ENCODE data around the gene PIAS4. TPM values are rescaled to one million over a fixed set of nuclear protein-coding genes. Genes with fewer than 3 reads are reported as not detected.

The PIAS4 gene
- total RNA-seq = 26.7 and 31.5 TPM in 2 replicates

DNA sequence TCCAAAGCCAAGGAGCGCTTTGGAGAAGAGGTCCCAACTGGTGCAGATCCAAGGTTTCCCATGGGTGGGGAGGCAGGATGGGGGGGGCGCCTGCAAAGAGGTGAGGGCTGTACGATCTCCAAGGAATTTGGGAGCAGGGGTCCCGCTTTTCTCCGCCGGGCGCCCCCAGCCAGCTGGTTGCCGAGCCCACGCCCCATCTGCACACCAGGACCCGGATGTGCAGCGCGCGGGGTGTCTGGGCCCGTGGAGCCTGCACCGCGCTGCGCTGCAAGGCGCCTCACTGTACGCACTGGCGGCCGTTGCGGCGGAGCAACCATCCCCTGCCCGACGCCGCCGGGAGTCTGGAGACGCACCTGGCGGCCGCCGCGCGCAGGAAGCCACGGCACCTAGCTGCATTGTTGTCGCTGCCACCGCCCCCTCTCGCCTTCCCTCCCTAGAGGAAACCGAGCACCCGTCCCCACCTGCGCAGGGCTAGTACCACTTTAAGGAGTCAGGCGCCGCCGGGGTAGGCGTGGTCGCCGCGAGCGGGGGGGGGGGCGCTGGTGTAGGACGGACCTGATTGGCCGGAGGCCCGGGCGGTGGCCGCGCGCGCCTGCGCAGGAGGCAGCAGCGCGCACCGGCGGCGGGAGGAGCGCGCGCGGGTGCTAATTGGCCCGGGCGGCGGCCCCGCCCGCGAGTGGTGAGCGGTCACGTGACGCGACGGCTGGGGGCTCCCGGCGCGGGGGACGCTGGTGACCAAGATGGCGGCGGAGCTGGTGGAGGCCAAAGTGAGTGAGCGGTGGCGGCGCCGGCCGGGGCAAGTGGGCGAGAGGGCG lies at the start of gene PIAS4:
Gene PIAS4 (plus strand): TSS at position 716 of the 815 bp plus-strand sequence. CDS start 25 bp downstream, at position 741.
- no peak for TF ChIP-seq CTCF (conservative IDR thresholded peaks at IDR 0.05; ENCODE audit: low read depth, low read length)

DNA sequence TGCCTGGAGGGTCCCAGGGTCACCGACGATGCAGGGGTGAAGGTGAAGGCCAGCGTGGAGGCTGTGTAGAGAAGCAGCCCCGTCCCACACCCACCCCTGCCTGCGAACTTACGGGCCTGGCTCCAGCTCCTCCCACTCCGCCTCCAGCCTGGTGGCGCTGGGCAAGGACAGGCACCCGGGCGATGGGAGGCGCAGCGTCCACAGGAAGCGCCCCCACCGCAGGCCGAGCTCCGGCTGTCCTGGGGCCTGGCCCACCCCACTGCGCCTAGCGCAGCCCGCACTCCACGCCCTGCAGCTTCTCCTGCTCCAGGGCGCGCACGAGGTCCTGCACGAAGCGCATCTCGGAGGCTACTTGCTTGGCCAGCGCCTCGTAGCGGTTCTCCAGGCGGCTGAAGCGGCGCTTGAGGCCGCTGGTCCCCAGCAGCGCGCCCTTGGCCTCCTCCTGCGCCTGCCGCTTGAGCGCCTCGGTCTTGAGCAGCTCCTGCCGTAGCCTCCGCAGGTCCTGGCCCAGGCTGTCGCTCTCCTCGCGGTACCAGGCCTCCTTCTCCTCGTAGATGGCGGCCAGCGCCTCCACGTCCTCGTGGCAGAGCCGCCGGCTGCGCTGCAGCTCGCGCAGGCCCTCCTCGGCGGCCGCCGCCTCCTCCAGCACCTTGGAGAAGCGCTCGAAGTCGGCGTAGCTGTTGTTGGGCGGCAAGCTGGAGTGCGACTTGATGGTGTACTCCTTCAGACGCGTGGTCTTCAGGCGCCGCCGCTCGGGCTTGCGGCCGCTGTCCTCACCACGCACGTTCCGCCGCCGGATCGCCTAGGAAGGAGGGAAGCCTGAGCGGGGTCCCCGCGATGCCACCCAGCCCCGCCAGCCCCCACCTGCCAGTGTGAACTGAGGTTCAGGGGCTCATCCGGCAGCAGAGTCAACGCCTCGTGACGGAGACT lies 48.4 kb upstream of the PIAS4 start:
- no peak for DNase-seq (ENCODE audit: low read depth)

More for the DNA sequence above, at the start of gene PIAS4:
- H3K4me3 ChIP-seq (ENCODE audit: low read depth, low read length) = peak within 1 kb of the TSS; percentile 82
- DNase-seq (ENCODE audit: low read depth) = no peak

GRCh38 chr19:3959766-3960131 lies 47.8 kb upstream of the PIAS4 start:
- DNase-seq (ENCODE audit: low read depth) = no peak
- TF ChIP-seq CTCF (conservative IDR thresholded peaks at IDR 0.05; ENCODE audit: low read depth, low read length) = no peak
- H3K4me3 ChIP-seq (ENCODE audit: low read depth, low read length) = no peak overlapping the region

More for the DNA sequence above, 48.4 kb upstream of the PIAS4 start:
- TF ChIP-seq CTCF (conservative IDR thresholded peaks at IDR 0.05; ENCODE audit: low read depth, low read length) = no peak
- H3K4me3 ChIP-seq (ENCODE audit: low read depth, low read length) = no peak overlapping the region

DNA sequence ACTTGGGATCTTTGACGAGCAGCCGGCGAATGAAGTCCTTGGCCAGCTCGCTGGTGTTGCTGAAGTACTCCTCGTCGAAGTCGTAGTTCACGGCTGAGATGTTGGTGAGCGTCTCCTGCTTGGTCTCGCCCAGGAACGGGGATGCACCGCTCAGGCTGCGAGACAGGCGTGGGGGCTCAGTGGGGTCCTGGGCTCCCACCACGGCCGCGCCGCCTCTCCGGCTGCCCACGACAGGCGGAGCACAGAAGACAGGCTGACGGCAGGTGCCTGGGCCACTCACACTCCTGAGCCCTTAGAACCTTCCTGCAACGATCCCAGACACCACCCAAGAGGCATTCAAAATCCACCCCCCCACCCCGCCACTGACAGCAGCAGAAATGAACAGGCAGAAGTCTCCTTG lies 46.5 kb upstream of the PIAS4 start:
- no peak for DNase-seq (ENCODE audit: low read depth)
- no peak overlapping the region for H3K4me3 ChIP-seq (ENCODE audit: low read depth, low read length)
- no peak for TF ChIP-seq CTCF (conservative IDR thresholded peaks at IDR 0.05; ENCODE audit: low read depth, low read length)

GRCh38 chr19:3963458-3964255 lies 43.9 kb upstream of the PIAS4 start:
- no peak for TF ChIP-seq CTCF (conservative IDR thresholded peaks at IDR 0.05; ENCODE audit: low read depth, low read length)
- no peak for DNase-seq (ENCODE audit: low read depth)
- H3K4me3 ChIP-seq (ENCODE audit: low read depth, low read length) = no peak overlapping the region

Data from epithelial cell of proximal tubule (primary cell).